Right lobe of liver (tissue), 4 donors: Measurements from ENCODE around the gene PLCB1.

Source experiments
- POLR2A ChIP-seq: fragments of 450-650 bp; IDR thresholded peaks from one replicate; pipeline ENCODE4 v1.6.1; 2017; ENCODE audit warnings: antibody characterized with exemption, mild to moderate bottlenecking
- TF ChIP-seq, protein P1 (sequence below), 4 donors: fragments of 200-600 bp in 3 of 4; fragments of 450-650 bp in 1 of 4; IDR thresholded peaks; one replicate each; pipeline versions ENCODE4 v1.5.1 to v1.8.0; 2016 to 2022; ENCODE audit warnings: antibody characterized with exemption in 4 of 4, mild to moderate bottlenecking in 2 of 4
- donor health status: DM: no; HTN: no; CAD: no.
- donor health status: DM: no; HTN: no; CAD: no.
- donor health status: DM: no; HTN: yes; CAD: no.

DNA sequence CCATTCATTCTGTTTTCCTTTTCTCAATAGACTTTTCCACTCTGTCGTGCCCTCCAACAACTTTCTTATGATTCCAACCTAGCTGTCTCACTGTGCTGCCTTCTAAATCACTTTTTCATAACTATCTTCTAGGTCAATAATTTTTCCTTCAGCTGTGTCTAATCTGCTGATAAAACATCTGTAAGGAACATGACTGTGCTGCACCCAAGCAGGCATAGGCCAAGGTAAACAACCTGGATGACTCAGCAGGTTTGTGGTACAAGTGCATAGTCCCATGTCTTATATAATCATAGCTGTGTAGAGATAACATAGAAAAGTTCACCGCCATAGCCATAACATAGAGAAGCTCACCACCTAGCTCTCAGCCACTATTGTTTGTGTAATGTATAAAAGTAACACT is 332.3 kb downstream of the PLCB1 start:
- TF ChIP-seq, protein P1, sequence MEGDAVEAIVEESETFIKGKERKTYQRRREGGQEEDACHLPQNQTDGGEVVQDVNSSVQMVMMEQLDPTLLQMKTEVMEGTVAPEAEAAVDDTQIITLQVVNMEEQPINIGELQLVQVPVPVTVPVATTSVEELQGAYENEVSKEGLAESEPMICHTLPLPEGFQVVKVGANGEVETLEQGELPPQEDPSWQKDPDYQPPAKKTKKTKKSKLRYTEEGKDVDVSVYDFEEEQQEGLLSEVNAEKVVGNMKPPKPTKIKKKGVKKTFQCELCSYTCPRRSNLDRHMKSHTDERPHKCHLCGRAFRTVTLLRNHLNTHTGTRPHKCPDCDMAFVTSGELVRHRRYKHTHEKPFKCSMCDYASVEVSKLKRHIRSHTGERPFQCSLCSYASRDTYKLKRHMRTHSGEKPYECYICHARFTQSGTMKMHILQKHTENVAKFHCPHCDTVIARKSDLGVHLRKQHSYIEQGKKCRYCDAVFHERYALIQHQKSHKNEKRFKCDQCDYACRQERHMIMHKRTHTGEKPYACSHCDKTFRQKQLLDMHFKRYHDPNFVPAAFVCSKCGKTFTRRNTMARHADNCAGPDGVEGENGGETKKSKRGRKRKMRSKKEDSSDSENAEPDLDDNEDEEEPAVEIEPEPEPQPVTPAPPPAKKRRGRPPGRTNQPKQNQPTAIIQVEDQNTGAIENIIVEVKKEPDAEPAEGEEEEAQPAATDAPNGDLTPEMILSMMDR (IDR thresholded peaks at IDR 0.05) = no peak
- TF ChIP-seq POLR2A = no peak
